HG03196 (cell line): ENCODE measurements around the gene FAF2.

Experiments used
- ATAC-seq: cut with Tn5 transposase; IDR thresholded peaks from one replicate; pipeline ENCODE4 v1.9.1; 2021; ENCODE audit not compliant: unreplicated experiment

Gene FAF2

DNA sequence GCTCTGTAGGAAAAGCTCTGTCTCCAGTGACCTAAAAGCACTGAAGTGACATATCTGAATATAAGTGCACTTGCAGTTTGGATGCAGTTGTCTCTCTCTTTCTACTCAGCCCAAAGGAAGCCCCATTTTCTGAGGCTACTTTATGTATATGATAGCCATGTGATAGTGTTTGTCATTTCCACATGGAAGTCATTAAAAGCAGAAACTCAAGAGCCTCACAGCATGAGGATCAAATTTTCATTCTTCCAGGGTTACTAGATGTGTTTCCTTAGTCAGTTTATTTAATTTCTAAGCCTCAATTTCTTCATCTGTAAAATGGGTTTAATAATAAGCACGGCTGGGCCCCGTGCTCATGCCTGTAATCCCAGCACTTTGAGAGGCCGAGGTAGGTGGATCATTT, 52.3 kb downstream of the FAF2 start:
- ATAC-seq: no peak

DNA sequence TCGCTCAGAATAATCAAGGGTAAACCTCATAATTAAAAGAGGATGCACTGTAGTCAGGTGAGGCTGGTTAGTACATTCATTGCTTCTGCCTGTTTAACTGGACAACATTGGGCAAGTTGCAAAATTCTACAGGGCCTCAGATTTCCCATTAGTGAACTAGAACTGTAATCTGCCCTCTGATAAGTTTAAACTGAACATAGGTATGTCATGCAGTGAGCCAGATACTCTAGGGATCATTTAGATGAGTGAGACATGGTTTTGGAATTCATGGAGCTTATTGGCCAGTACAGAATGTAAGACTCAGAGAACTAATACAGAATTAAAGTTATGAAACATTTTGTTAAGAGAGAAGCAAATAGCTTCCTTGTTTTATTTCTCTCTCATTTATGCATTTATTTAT, 53.1 kb downstream of the FAF2 start:
- no peak for ATAC-seq

DNA sequence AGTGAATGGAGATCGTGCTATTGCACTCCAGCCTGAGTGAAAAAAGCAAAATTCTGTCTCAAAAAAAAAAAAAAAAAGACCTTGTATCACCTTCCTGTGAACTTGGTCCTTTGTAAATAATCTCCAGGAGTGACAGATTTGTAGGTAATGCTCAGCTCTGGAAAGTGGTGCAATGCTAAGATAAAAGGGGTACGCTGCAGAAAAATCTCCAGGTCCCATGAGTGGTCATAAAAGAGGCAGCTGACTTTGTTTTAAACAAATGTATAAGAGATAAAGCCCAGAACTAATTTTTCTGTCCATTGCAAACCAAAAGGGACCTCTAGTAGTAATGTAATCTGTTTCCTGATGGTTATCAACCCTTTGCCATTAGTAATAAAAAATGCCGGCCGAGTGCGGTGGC, 55.3 kb downstream of the FAF2 start:
- no peak for ATAC-seq

DNA sequence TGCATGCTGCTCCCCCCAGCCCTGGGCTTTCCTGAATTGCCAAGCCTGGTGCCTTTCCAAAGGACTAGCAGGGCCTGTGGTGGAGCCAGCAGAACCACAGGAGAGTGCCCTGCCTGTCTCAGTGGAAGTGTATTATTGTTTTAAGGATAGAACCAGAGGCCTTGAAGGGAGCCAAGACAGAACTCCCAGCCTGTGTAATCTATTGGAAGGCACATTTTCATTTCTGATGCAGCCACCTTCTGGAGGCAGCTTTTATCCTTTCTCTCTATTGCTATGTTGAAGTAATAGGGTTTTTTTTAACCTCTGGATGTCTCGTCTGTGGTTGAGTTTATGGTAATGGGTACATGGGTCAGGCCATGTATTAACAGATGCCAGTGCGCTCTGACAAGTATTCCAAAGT, 59.7 kb downstream of the FAF2 start:
- ATAC-seq: no peak

DNA sequence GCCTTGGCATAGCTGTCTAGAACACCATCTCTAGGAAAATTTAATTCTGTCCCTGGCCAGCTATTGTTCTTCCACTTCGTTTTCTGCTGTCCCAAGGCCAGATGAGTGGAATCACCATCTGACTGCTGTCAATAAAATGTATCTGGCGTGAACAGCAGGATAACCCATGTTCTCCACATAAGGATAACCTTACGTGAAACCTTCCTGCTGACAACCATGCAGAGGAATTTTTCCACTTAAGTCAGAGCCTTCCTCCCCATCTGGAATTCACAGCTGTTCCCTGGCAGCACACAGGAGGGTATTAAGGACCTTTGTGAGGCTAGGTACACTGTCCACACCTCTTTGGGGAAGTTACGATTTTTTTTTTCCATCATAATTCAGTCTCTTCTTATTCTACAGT, 60.4 kb downstream of the FAF2 start:
- ATAC-seq: no peak

DNA sequence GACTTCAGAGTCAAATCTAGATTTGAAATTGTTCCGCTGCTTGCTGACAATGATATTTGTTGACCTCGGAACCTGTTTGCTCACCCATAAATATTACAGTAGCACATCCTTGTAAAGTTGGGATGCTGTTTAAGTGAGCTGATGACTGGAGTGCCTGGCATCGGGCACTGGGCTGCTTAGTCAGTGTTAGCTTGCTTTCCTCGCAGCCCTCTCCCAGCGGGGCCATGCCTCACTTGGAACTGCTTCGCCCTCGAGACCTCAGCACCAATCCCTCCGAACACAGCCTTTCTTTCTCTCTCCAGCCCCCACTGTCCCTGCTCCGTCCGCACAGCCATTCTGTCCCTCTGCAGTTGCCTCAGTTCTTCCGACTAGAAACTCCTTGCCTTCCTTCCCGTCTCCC, 65.6 kb downstream of the FAF2 start:
- ATAC-seq: no peak

DNA sequence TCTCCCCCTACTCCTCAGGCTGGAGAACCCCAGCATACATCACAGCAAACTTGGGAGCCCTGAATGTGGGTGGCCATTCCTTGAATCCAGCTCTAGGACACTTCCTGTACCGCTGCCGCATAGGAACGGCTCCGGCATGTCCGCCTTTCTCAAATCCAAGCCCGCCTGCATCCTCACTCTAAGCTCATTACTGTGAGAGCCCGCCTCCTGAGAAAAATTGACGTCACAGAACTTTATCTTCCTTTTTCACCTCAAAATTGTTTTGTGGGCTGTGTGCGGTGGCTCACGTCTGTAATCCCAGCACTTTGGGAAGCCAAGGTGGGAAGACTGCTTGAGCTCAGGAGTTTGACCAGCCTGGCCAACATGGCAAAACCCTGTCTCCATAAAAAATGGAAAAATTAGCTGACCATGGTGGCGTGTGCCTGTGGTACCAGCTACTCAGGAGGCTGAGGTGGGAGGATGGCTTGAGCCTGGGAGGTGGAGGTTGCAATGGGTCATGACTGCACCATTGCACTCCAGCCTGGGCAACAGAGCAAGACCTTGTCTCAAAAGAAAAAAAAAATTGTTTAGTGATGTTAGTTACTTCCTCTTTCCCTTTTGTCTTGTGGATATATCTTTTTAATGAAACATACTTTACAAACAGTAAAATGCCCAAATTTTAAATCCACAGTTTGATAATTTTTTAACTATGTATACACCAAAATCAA, 66.2 kb downstream of the FAF2 start:
- ATAC-seq: no peak

DNA sequence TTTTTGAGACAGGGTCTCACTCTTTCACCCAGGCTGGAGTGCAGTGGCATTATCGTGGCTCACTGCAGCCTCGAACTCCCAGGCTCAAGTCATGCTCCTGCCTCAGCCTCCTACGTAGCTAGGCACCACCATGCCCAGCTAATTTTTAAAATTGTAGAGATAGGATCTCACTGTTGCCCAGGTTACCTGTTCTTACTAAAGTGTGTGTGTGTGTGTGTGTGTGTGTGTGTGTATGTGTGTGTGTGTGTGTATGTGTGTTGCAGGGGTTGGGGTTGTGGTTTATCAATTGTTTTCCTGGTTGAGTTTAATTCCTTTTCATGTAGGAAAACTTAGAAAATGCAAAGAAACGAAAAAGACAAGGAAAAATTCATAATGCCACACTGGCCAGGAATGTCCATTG, 67.2 kb downstream of the FAF2 start:
- no peak for ATAC-seq

DNA sequence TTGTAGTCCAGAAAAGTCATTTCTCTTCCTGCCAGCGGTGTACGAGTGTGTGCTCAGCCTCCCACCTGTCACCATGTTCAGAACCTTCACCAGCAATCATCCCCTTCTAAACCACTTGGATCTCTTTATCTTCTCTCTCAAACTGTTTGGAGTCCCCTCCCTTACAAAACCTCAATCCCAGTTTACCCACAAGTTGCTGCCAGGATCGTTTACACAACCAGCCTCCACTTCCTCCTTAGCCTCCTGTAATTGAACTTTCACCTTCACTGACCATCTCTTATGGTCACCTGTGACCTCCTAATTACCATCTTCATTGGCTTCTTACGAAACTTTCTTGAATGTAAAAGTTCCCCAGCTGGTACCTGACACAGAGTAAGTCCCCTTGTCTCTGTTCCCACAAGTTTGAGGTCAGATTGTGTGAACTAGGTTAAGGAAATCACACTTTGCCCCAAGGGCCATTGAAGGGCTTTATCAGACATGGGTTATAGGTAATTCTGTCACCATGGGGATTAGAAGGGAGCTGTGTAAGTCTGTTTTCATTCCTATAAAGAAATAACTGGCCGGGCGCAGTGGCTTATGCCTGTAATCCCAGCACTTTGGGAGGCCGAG, 69.0 kb downstream of the FAF2 start:
- no peak for ATAC-seq

DNA sequence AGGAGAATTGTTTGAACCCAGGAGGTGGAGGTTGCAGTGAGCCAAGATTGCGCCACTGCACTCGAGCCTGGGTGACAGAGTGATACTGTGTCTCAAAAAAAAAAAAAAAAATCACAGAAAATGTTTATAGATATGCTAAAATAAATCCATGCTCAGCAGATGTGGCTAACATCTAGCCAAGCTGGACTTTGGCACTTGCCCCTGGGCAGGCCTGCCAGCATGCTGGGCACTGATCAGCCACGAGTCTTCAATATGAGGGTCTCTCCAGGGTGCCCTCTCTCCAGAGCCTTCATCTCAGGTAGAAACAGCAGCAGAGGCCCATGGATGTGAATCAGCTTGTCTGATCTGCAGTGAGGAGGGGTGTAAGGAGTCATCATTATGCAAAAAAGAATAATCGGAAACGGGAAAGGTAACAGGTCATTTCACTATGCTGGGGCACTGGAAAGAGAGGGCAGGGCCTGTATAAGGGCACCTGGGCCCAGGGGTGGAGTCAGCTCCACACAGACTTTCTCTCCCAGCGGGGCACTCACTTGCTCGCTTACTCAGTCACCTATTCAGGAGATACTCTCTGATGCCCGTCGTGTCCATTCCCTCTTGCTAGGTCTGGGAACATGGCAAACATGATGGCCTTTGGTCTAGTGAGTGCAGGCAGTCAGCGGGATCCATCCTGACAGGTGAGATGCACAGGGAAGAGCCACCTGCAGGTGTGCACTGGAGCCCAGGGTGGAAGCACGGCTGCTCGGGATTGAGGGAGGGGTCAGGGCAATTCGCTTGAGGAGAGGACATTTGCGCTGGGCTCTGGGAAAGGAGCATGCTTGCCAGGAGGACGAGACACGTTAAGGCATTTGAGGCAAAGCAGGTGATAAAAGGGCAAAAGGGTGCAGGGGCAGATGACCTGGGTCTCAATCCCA, 71.9 kb downstream of the FAF2 start:
- ATAC-seq: no peak

DNA sequence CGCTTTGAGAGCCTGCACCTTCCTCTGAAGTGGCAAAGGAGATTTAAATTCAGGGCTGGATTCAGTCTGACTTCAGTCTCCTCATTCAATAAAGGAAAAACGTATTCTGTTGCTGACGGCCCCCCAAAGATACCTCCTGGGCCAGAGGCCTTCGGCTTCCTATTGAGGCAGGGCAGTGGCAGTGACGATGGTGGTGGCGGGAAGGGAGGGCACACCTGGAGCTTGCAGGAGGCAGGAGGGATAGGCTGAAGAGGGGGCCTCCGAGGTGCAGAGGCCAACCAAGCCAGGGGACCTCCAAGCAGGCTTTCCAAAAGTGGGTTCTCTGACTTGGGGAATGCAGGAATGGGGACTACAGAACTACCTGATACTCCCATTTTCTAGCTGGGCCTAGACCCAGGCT, 73.1 kb downstream of the FAF2 start:
- no peak for ATAC-seq

DNA sequence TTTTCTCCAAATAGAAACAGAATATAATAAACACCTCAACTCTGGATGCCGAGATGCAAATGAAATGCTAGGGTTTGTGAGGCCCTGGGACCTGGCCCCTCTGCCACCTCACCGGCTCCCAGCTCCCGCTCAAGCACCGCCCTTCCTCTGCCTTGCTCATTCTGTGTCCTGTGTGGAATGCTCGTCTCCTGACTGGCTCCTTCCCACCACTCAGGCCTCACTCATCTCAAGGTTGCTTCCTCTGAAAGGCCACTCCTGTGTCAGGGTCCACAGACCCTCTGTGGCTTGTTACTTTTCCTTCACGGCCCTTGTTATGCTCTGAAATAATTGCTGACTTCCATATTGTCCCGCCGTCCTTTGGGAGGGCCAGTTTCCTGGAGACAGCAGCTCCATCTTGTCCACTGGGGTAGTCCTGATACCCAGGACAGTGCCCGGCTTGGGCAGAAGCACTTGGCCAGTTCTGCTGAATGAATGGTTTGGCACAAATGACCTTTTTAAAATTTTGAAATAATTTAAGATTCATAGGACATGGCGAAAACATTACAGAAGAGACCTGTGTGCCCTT, 73.6 kb downstream of the FAF2 start:
- no peak for ATAC-seq

DNA sequence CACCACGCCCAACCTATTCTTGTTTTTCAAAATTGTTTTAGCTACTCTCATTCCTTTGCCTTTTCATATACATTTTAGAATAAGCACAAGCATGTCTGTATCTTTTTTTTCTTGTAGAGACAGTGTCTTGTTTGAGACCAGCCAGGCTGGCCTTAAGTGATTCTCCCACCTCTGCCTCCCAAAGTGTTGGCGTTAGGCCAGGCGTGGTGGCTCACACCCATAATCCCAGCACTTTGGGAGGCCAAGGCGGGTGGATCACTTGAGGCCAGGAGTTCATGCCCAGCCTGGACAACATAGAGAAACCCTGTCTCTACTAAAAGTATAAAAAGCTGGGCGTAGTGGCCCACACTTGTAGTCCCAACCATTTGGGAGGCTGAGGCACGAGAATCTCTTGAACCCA, 76.0 kb downstream of the FAF2 start:
- no peak for ATAC-seq

DNA sequence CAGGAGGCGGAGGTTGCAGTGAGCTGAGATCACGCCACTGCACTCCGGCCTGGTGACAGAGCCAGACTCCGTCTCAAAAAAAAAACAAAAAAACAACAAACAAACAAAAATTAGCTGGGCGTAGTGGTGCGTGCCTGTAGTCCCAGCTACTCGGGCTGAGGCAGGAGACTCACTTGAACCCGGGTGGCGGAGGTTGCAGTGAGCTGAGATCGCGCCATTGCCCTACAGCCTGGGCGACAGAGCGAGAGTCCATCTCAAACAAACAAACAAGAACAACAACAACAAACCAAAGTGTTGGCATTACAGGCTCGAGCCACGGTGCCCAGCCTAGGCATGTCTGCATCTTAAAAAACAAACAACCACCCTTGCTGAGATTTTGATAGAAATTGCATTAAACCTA, 76.8 kb downstream of the FAF2 start:
- ATAC-seq: no peak

DNA sequence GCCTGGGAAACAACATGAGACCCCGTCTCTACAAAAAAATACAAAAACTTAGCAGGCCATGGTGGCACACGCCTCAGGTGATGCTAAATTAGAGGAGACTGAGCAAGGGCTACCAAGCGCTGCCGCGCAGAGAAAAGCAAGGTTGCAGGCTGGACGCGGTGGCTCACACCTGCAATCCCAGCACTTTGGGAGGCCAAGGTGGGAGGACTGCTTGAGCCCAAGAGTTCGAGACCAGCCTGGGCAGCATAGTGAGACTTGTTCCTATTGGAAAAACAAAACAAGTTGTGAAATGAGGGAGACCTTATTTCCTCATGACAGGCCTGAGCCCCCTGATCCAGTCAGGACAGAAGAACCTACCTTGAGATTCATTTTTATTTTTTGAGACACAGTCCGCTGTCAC, 77.5 kb downstream of the FAF2 start:
- ATAC-seq: no peak

DNA sequence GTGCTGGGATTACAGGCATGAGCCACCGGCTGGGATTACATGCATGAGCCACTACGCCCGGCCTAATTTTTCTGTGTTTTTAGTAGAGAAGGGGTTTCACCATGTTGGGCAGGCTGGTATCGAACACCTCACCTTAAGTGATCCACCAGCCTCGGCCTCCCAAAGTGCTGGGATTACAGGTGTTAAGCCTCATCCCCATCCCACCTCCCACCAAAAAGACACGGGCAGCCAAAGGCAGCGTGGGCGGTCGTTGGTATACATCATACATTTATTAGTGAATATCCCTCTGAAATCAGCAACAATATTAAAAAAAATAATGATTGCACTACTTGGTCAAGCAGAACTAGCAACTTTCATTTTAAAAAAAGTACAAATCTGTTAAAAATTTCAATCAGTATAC, 78.3 kb downstream of the FAF2 start:
- no peak for ATAC-seq

DNA sequence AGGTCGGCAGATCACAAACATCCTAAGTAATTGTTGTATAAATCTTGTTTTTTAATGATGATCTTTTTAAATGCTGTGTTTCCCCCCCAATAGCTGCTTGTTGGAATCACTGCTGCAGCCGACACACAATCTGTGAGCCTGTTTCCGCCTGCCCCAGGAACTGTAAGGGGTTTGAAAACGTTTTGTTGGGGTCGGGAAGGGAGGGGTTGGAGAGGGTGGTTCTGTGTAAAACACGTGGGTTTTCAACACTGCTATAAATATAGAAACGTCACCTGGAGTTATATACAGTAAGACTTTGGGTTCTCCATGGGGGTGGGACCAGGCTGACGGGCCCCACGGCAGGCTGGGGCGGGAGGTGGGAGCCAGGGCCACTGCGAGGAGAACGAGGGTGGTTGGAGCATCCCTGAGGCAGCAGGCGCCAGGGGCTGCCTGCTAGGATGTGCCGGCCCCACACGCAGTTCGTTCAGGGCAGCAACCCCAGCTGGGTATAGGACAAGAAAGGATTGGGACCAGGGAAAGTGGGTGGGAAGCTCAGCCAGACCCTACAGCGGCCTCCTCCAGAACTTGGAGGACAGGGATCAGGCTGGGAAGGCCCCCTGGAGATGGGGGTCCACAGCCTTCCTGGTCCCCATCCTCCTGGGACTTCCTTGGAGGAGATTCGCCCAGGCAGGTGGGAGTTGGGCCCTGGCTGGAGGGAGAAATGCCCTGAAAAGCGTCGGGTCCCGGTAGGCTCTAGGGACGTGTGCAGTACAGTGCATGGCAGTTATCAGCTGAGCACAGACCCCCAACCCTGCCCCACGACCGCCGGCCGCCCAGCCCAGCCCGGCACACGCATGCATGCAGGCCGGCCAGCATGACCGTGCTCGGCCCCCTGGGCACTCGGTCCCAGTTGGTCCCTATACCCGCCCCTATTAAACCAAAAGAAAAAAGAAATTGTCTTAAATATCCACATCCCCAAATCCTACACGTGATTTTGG, 79.3 kb downstream of the FAF2 start:
- ATAC-seq: no peak

DNA sequence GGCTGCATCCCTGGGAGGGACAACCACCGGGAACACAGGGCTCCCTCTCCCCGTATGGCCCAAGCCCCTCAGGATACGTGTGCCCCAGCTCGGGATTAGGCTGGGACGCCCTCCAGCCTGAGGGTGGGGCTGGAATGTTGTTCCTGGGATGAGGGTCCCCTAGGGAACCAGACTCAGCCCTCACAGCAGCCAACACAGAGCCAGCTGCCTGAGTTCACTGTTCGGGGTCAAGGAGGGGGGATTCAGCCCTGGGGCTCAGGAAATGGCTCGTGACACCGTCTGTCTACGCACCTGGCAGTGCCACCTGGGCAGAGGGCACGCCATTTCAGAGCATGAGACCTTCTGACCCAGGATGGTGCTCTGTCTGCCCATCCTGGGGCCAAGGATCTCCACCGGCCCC, 80.1 kb downstream of the FAF2 start:
- no peak for ATAC-seq

DNA sequence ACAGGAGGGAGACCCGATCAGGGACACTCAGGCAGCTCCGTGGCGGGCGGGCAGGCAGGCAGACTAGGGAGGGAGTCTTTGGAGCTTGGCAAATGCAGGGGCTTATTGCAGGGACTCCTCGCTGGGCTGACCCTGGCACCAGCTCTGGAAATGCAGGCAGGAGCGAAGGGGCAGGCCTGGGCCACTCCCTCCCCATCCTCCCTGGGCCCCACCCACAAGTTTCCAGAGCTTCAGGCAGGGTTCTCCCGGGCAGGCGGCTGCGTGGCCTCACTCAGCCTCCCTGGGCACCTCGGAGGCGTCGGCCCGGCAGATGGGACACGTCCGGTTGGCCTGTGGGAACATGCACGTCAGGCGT, 80.6 kb downstream of the FAF2 start:
- no peak for ATAC-seq

DNA sequence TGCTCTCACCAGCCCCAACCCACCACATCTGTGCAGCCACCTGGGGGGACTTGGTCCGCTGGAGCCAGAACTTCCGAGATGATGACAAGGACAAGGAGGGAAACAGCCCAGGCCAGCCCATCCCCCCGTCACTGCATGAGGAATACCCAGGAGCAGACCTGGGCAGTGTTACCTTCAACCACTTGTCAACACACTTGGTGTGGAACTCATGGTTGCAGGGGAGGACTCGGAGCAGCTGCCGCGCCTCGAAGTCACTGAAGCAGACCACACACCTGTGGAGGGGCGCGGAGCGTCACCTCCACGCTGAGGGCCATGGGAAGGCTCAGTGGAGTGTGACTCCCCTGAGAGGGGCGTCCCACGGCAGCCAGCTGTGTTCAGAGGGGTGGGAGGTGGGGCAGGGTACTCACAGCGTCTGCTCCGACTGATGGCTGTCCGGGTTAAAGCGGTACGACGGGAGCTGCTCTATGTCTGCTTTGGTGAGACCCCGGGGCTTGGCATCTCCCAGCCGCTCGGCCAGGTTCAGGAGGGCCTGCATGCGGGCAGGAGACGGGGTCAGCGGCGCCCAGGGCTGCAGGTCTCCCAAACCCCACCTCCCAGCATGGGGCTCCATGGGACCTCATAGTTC, 81.0 kb downstream of the FAF2 start:
- ATAC-seq: no peak
